ENCODE data around the gene ELMOD3. TPM values are rescaled to one million over a fixed set of nuclear protein-coding genes. Genes with fewer than 3 reads are reported as not detected.

The ELMOD3 gene
- total and polyA plus RNA-seq, 12 donors = 7.3 to 23.8 (median 9.3) TPM

DNA sequence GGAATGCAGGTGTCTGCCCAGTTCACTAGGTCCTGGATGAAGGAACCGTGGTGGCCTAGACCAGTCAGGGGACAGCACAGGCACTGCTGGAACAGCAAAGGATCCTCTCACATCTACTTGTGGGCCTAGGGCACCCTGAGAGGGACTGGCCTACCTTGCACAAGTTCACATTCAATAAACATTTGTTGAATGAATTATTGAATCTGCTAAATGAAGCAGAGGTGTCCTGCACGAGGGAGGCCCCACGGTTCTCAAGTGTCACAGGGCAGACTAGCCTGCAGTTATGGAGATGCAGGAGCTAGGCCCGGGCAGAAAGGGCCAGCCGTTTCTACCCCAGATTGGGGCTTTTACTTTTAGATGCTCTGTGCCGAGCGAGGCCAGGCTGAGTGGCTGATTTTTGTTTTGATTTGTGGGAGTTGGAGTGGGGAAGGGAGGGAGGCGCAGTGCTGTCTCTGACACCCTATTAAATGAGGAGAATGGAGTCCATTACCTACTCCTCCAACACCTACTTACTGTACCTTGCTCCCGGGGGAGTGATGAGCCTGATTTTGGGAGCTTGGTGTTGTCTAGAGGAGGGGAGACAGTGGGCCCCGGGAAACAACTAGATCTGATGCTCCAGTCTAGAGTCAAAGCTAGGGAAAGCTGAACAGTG, 82.4 kb downstream of the ELMOD3 start:
- H3K4me1 ChIP-seq = peaks cover 19 to 66% (median 46%) of the 10 kb centered on the region in 9 donors
- peak overlapping the region; percentile 73 to 98 (median 94) for H3K27ac ChIP-seq
- intact Hi-C loops (cut with DNase I) = loop anchor here in 7 of 10 donors (1.0 to 5.0 kb wide), 4 partner anchors 65 to 102 kb away; partner anchors contain the start of gene MAT2A (in 6 of the 7)
- WGBS, 2 donors = 56 to 63% methylated on average over 10 of the region's 10 CpGs
- TF ChIP-seq, protein P1, sequence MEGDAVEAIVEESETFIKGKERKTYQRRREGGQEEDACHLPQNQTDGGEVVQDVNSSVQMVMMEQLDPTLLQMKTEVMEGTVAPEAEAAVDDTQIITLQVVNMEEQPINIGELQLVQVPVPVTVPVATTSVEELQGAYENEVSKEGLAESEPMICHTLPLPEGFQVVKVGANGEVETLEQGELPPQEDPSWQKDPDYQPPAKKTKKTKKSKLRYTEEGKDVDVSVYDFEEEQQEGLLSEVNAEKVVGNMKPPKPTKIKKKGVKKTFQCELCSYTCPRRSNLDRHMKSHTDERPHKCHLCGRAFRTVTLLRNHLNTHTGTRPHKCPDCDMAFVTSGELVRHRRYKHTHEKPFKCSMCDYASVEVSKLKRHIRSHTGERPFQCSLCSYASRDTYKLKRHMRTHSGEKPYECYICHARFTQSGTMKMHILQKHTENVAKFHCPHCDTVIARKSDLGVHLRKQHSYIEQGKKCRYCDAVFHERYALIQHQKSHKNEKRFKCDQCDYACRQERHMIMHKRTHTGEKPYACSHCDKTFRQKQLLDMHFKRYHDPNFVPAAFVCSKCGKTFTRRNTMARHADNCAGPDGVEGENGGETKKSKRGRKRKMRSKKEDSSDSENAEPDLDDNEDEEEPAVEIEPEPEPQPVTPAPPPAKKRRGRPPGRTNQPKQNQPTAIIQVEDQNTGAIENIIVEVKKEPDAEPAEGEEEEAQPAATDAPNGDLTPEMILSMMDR (IDR thresholded peaks at IDR 0.05) = no peak
- H3K36me3 ChIP-seq = no peaks in the 10 kb centered on the region
- no peak for DNase-seq
- H3K9me3 ChIP-seq = no peaks in the 10 kb centered on the region
- H3K27me3 ChIP-seq = no peaks in the 10 kb centered on the region
- H3K4me3 ChIP-seq = peak overlapping the region in 7 of 10 donors; percentile 41 to 59 (median 56)
- no peak for ATAC-seq

DNA sequence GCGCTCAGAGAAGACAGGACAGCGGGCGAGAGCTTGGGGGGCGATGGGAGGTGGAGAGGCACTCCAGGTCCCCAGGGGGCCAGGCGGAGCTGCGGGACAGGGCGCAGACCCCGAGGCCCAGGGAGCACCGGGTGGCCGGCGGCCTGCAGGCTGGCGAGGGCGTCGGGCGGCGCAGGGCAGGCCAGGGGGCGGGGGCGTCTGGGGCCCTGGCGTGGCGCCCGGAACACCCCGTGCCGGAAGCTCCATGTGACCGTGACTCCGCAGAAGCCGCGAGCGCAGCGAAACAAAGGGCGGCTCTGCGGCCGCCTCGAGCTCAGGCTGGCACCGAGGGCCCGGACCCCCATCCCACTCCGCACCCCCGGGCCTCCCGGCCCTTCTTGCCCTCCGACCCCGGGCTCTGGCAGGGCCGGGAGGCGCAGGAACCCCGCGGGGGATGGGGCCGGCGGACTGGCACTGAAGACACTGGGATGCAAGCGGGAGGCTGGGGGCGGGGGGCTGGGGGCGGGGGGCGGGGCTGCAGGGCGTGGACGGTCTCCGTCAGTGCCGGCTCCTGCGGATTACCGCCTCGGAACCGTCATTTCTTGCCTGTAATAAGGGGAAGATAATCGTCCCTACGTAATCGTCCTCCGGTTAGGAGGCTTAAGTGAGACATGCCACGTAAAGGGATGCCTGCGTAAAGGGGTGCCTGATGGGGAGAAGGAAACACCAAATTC, 83.1 kb downstream of the ELMOD3 start:
- peak; percentile 79 to 89 (median 81) for ATAC-seq
- WGBS, 2 donors = 1 to 2% methylated on average over 31 to 64 of the region's 64 CpGs

DNA sequence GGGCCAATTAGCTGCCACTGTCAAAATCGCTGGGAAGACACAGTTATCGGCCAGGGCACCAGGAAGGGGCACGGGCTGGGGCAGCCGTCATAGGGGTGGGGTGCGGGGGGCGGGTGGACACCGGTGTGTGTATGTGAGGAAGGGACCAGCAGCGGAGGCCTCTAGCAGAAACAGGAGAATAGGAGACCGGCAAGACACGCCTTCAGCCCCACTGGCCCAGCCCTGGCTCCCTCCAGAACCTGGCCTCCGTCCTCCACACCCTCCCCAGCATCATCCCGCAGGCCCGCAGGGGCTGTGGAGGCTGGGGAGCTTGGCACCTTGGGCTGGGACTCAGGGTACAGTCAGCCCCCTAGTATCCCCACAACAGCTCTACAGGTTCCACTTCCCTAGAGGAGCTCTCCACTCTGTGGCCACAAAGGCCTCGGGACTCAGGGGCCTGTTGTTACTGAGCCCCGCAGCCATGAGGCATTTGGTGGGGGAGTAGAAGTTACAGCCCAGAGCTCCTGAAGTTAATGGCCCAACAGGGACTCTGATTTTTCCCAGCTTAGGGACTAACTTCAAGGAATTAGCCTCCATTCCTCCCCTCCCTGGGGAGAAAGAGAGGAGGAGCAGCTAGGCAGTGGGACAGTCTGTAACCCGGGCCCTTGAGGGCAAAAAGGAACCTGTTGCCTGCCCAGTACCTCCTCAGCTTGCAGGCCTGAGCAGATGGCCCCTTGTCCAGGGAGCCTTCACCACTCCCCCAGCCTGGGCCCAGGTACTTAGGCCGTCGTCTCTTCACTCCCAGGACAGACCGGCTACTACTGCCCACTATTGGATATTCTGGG, 83.8 kb downstream of the ELMOD3 start:
- DNase-seq (peak in 1 of 2 donors; percentile 37), ATAC-seq (peak in 7 of 8 donors; percentile 3 to 23 (median 15))
- TF ChIP-seq, protein P1 (IDR thresholded peaks at IDR 0.05) = no peak
- peak overlapping the region; percentile 73 to 98 (median 94) for H3K27ac ChIP-seq
- 38 to 41% methylated on average over 19 of the region's 19 CpGs for WGBS, 2 donors
- no peaks in the 10 kb centered on the region for H3K9me3 ChIP-seq
- H3K4me3 ChIP-seq = peak overlapping the region in 9 of 10 donors; percentile 32 to 59 (median 55)
- H3K4me1 ChIP-seq = peaks cover 16 to 65% (median 40%) of the 10 kb centered on the region in 9 donors
- no peaks in the 10 kb centered on the region for H3K27me3 ChIP-seq
- H3K36me3 ChIP-seq = no peaks in the 10 kb centered on the region
- intact Hi-C loops (cut with DNase I) = loop anchor here in 6 of 10 donors (2.0 to 5.0 kb wide), 3 partner anchors 64 to 100 kb away; partner anchors contain the start of gene MAT2A (in 5 of the 6)

More for the DNA sequence above, 83.1 kb downstream of the ELMOD3 start:
- H3K4me1 ChIP-seq = peaks cover 19 to 69% (median 46%) of the 10 kb centered on the region in 9 donors
- peak; percentile 87 to 92 for DNase-seq
- peak overlapping the region in 9 of 10 donors; percentile 32 to 59 (median 55) for H3K4me3 ChIP-seq
- TF ChIP-seq, protein P1 (IDR thresholded peaks at IDR 0.05) = no peak
- H3K27ac ChIP-seq = peak overlapping the region; percentile 73 to 98 (median 94)
- no peaks in the 10 kb centered on the region for H3K36me3 ChIP-seq
- intact Hi-C loops (cut with DNase I) = loop anchor here in 8 of 10 donors (1.0 to 5.0 kb wide), 4 partner anchors 65 to 101 kb away; partner anchors contain the start of gene MAT2A (in 7 of the 8)
- H3K27me3 ChIP-seq = no peaks in the 10 kb centered on the region
- no peaks in the 10 kb centered on the region for H3K9me3 ChIP-seq
